ENCODE results near the gene SEBOX.

The SEBOX gene

DNA sequence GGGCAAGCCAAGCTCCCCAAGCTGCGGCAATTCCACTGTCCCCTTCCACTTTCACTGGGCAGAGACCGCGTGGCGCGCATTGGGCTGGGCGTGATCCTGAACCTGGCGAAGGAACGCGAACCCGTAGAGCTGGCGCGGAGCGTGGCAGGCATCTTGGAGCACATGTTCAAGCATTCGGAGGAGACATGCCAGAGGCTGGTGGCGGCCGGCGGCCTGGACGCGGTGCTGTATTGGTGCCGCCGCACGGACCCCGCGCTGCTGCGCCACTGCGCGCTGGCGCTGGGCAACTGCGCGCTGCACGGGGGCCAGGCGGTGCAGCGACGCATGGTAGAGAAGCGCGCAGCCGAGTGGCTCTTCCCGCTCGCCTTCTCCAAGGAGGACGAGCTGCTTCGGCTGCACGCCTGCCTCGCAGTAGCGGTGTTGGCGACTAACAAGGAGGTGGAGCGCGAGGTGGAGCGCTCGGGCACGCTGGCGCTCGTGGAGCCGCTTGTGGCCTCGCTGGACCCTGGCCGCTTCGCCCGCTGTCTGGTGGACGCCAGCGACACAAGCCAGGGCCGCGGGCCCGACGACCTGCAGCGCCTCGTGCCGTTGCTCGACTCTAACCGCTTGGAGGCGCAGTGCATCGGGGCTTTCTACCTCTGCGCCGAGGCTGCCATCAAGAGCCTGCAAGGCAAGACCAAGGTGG is 16.3 kb upstream of the SEBOX start:
- DNase-seq (ENCODE audit: low read depth, low spot score): no peak
- TF ChIP-seq, protein P1, sequence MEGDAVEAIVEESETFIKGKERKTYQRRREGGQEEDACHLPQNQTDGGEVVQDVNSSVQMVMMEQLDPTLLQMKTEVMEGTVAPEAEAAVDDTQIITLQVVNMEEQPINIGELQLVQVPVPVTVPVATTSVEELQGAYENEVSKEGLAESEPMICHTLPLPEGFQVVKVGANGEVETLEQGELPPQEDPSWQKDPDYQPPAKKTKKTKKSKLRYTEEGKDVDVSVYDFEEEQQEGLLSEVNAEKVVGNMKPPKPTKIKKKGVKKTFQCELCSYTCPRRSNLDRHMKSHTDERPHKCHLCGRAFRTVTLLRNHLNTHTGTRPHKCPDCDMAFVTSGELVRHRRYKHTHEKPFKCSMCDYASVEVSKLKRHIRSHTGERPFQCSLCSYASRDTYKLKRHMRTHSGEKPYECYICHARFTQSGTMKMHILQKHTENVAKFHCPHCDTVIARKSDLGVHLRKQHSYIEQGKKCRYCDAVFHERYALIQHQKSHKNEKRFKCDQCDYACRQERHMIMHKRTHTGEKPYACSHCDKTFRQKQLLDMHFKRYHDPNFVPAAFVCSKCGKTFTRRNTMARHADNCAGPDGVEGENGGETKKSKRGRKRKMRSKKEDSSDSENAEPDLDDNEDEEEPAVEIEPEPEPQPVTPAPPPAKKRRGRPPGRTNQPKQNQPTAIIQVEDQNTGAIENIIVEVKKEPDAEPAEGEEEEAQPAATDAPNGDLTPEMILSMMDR (IDR thresholded peaks at IDR 0.05; ENCODE audit: insufficient read depth, low read length, missing control alignments): peak; percentile 24
- ChIA-PET POLR2A (no interaction called here), CTCF (interaction anchor here (1.3 kb wide), 2 partner anchors 36 to 170 kb away, joined by 3 to 4 read pairs; no protein-coding TSS in a partner anchor)
- no peak overlapping the region for H3K4me3 ChIP-seq (ENCODE audit: low read depth, low read length)

DNA sequence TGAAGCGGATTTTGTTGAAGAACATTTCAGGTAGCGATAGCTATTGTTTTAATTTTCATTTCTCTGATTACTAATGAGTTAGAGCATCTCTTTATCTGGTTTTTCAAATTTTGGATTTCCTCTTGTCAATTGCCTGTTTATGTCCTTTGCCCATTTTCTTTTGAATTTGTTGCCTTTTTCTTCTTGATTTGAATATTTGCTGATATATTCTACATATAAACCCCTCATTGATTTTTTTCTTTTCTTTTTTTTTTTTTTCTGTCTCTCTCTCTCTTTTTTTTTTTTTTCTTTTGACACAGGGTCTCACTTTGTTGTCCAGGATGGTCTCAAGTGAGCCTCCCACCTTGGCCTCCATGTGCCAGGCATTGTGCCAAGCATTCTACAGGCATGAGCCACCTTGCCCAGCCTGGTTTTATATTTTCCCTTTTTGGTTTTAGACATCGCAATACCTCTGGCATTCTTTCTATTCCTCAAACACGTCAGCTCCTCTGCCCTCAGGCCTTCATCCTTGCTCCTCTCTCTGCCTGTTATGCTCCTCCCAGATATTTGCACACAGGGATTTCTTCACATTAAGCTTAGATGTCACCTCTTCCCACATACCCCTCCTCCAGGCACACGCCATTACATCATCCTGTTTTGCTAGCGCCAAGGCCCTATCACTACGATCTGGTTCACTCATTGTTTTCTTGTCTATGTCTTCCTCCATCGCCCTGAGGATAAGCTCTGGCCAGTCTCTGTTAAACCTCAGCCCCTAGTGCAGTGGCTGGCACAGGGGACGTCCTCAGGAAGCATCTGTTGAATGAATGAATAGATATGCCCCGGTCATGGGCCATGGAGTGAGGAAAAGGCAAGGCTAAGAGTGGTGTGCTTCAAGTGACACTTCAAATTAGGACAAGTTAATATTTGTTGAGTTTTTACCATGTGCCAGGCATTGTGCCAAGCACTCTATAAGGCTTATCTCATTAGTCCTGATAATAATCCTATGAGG is 15.1 kb upstream of the SEBOX start:
- POLR2A ChIA-PET: no interaction called here
- CTCF ChIA-PET: interaction anchor here (1.3 to 1.4 kb wide), 3 partner anchors 23 to 171 kb away, joined by 3 to 4 read pairs (median 3); partner anchors contain the start of gene POLDIP2
- no peak overlapping the region for H3K4me3 ChIP-seq (ENCODE audit: low read depth, low read length)
- DNase-seq (ENCODE audit: low read depth, low spot score): no peak
- TF ChIP-seq, protein P1 (IDR thresholded peaks at IDR 0.05; ENCODE audit: insufficient read depth, low read length, missing control alignments): no peak

DNA sequence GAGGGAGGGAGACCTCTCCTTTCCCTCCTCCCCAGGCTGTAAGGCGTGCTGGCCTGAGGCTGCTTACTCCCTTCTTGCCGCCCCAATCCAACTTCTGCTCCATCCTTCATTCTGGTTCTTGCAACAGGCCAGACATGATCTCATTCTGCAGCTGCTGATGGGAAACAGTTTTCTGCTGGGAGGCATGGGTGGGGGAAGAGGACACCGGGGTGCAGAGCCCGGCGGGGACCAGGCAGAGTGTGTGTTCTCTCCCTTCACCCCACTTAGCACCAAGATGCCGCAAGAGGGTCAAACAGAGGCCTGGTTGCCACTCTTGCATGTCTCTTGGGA is 7.9 kb upstream of the SEBOX start:
- POLR2A ChIA-PET: interaction anchor here (1.2 kb wide), 1 partner anchor 15 kb away, joined by 3 read pairs; the partner anchor contains the start of gene POLDIP2
- DNase-seq (ENCODE audit: low read depth, low spot score): no peak
- CTCF ChIA-PET: interaction anchor here (1.3 kb wide), 1 partner anchor 26 kb away, joined by 3 read pairs; no protein-coding TSS in a partner anchor
- TF ChIP-seq, protein P1 (IDR thresholded peaks at IDR 0.05; ENCODE audit: insufficient read depth, low read length, missing control alignments): no peak
- peak overlapping the region; percentile 65 for H3K4me3 ChIP-seq (ENCODE audit: low read depth, low read length)

DNA sequence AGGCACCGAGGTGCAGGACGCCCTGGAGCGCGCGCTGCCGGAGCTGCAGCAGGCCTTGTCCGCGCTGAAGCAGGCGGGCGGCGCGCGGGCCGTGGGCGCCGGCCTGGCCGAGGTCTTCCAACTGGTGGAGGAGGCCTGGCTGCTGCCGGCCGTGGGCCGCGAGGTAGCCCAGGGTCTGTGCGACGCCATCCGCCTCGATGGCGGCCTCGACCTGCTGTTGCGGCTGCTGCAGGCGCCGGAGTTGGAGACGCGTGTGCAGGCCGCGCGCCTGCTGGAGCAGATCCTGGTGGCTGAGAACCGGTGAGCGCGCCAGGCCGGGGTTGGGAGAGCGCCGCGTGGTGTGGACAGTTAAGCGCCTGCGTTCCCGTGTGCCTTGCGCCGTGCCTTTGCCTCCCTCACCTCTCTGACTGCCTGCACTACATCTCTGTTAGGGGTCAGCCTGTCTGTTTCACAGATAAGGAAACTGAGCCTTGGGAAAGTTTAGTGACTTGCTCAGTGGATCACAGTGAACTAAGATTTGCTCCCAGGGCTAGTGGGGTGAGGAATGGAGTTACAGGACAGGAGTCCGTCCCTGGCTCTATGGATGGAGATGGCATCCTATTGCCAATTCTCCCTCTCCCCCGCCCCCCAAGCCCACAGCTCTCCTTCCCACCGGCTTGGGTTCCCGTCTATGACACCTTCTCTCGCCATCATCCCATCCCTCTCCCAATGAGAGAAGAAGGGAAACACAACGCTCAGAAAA is 7.4 kb upstream of the SEBOX start:
- CTCF ChIA-PET: interaction anchor here (1.3 kb wide), 1 partner anchor 26 kb away, joined by 3 read pairs; no protein-coding TSS in a partner anchor
- DNase-seq (ENCODE audit: low read depth, low spot score): no peak
- TF ChIP-seq, protein P1 (IDR thresholded peaks at IDR 0.05; ENCODE audit: insufficient read depth, low read length, missing control alignments): no peak
- POLR2A ChIA-PET: interaction anchor here (1.2 to 2.5 kb wide), 2 partner anchors 15 kb away, joined by 3 to 15 read pairs; partner anchors contain the start of gene POLDIP2
- peak overlapping the region; percentile 65 for H3K4me3 ChIP-seq (ENCODE audit: low read depth, low read length)

DNA sequence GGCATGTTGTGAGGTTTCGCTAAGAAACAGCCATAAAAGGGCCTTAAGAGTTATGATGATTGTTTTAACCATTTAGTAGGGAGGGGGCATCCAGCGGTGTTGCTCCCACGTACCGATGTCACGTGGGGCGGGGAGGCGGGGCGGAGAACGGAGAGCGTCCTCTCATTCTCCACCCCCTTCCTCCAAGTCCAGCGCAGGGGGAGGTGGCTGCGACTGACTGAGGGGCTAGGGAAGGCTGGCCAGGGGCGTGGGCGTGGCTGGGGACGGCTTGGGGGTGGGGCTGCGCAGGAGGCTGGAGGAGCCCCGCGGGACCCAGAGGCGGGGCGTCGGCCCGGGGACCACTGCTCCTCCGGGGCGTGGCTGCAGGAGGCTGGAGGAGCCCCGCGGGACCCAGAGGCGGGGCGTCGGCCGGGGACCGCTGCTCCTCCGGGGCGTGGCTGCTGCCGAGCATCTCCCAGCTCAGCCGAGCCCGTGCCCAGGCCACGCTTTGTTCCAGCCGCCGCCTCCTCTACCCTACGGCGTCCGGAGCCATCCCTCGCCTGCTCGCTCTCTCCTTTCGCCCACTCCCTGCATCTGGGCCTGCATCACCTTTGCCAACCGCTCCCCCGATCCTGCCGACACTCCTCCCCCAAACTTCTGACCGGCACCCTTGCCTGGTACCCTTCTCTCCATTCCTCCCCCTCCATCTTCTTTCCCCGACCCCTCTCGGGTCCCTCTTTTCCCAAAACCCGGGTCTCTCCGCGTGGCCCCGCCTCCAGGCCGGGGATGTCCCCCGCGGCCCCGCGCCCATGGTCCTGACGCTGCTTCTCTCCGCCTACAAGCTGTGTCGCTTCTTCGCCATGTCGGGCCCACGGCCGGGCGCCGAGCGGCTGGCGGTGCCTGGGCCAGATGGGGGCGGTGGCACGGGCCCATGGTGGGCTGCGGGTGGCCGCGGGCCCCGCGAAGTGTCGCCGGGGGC is 6.5 kb upstream of the SEBOX start, which contains the start of gene SARM1:
SARM1 (plus strand) TSS at position 450 of the 958 bp plus-strand sequence; CDS start at position 789, 339 bp downstream.
- no peak for DNase-seq (ENCODE audit: low read depth, low spot score)
- peak within 1 kb of the TSS; percentile 65 for H3K4me3 ChIP-seq (ENCODE audit: low read depth, low read length)
- ChIA-PET POLR2A (interaction anchor here (0.7 to 2.5 kb wide), 2 partner anchors 14 to 64 kb away, joined by 3 to 15 read pairs; partner anchors contain the start of gene POLDIP2), CTCF (interaction anchor here (0.8 kb wide), 1 partner anchor 27 kb away, joined by 3 read pairs; no protein-coding TSS in a partner anchor)
- TF ChIP-seq, protein P1 (IDR thresholded peaks at IDR 0.05; ENCODE audit: insufficient read depth, low read length, missing control alignments): no peak

All from AG04449 (cell line).